ENCODE data around the gene TLE5.
"Not testable (repeated sequence)": the region's sequence is repeated elsewhere in the genome, so short reads cannot be mapped to it uniquely, and the experiment has no call there.

The TLE5 gene

DNA sequence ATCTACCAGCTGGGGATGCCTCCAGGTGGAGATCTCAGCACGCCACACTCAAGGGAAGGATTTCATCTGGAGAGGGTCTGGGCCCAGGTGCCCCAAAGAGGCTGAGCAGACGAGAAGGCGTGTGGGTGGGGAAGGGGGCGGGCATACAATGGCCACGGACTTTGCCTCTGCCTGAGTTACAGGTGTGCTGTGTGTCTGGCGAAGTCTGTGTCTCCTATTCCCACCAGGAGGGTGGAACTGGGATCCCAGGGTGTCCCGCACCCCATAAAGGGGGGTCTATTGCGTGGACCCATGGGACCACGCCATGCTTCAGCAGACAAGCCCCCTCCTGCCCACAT is 36.8 kb downstream of the TLE5 start:
- no peak for DNase-seq (ENCODE audit: low read depth)

DNA sequence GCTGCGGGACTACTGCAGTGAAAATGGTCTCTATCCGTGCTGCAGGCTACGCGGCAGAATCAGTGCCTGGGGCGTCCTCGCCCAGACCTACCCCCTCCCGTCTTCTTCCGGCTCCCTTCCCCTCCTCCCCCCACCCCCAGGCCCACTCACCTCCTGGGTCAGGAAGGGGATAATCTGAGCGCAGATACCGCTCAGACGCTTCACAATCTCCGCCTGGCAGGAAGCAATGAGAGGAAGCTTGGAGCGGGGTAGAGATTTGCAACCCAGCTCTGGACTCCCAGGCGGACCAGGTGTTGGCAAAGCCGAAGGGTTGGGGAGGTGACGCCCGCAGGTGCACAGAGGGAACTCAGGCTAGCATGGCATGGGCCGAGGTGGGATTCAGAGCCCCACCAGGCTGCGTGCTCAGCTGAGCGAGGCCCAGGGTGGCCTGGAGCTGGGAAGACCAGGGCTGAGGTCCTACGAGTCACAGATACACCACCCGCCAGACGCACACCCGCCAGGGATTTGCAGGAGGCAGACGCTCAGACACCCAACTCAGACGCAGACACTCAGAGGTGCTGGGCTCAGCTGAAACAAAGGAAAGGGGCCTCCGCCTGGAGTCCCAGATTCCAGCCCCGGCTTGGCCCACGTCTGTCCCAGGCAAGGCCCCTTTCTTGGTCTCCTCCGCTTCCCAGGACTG is 37.3 kb downstream of the TLE5 start:
- no peak for DNase-seq (ENCODE audit: low read depth)

DNA sequence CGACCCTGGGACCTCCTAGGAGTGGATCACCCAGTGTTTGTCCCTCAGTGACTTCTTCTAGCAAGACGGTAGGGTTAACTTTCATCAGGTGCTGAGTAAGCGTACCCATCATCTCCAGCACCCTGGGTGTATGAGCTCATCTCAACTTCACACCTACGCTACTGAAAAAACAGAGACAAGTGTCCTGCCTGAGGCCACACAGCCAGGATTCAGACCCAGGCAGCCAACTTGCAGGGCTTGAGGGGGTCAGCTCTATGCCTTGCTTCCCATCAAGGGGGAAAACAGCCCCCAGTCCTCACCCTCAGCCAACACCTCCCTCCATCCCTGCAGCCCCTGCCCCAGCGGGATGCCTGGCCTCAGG is 37.8 kb downstream of the TLE5 start:
- DNase-seq (ENCODE audit: low read depth): no peak

DNA sequence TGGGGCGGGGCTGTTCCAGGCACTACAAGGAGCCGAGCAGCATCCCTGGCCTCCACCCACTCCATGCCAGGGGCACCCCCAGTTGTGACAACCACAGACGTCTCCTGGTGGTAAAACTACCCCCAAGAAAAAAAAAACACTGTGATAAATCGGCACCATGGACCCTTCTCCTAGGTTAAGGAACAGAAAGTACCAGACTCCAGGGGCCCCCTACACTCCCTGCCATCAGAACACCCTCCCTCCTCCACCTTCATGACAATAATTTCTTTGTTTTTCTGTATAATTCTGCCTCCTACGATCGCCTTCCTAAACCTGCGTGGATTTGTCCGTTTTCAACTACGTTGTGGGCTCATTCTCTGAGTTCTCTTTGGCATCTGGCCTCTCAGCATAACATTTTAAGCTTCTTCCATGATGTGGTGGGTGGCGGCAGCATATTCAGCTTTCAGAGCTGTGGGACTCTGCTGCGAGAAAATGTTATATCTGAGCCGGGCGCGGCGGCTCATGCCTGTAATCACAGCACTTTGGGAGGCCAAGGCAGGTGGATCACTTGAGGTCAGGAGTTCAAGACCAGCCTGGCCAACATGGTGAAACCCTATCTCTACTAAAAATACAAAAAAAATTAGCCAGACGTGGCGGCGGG is 41.9 kb downstream of the TLE5 start:
- no peak for DNase-seq (ENCODE audit: low read depth)

DNA sequence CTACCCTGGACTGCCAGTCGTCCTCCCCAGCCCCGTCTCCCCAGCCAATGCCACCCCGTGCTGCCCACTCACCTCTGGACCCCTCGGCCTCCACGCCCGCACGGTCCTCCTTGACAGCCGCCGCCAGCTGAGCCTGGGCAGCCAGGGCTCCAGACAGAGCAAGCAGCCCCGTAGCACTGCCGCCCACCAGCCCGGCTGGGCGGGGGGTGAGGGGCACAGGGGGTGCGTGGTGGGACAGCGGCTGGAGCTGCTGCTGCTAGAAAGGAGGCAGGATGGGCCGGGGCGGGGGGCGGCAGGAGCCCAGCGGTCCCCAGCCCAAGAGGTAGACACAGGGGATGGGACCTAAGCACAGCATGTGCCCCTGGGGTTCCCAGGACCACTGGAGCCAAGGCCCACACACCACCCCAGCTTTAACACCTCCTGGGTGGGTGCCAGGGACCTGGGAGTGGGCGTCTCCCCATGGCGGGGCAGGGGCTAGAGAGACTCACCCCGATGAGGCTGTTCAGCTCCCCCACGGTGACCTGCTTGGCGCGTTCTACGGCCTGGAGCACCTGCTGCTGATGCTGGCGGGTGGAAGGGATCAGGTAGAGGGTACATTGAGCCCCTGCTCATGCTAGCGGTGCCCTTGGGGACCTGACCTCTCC is 43.0 kb downstream of the TLE5 start:
- DNase-seq (ENCODE audit: low read depth): no peak

DNA sequence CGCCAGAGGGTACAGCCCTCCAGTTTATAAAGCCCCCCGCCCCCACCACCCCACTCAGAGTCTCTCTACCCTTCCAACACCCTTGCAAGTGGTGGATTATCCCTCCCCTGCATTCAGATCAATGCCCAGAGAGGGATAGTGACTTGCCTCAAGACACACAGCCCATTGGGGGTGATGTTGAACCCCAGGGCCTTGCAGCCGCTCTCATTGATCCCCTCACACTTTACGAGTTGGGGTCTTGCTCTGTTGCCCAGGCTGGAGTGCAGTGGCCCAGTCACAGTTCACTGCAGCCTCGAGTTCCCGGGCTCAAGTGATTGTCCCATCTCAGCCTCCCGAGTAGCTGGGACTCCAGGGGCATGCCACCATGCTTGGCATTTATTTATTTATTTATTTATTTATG is 44.4 kb downstream of the TLE5 start:
- no peak for DNase-seq (ENCODE audit: low read depth)

DNA sequence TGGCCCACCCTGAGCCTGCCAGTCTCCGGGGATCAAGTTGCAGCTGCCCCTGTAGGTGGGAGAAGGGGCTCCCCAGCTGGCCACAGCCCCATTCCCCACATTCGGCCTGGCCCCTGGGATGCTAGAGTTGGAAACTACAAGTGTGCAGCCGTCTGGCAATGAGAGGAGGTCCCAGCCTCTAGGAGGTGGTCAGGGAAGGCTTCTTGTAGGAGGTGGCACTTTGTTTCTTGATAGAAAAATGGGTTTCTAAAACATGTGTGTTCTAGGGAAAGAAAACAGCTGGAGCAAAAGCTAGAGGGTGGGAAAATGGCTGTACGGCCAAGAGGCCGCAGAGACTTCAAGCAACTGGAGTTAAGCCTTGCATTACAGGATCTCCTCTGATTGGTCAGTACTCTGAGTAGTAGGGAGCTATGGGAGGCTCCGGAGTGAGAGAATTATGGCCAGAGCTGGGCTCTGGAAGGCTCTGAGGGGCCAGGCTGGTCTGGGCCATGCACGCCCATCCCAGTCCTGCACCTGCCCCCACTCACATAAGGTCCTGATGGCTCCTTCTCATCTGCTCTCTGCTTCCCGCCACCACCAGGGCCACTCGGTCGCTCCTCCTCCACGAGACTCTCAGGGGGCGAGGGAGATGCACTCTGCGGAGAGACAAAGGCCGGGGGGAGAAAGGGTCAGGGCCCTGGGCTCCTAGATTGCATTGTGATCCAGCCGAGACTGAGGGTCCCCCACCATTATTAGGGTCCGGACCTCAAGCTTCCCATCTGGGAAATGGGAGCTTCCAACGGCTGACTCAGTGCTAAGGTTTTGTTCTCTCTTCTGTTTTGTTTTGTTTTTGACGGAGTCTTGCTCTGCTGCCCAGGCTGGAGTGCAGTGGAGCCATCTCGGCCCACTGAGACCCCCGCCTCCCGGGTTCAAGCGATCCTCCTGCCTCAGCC is 46.9 kb downstream of the TLE5 start:
- no peak for DNase-seq (ENCODE audit: low read depth)

DNA sequence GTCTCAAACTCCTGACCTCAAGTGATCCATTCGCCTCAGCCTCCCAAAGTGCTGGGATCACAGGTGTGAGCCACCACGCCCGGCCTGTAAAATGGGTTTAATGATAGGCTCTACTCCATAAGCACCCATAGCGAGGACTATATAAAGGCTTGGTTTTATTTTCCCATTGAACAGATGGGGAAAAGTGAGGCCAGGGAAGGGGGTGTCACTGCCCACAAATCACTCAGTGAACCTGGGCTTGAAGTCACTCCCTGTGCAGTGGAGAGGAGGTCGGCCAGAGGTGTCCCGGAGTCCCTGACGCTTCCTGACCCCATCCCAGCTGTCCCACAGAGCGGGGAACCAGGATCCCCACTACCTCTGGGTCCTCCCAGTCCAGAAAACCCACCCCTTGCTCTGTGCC is 48.2 kb downstream of the TLE5 start:
- no peak for DNase-seq (ENCODE audit: low read depth)

DNA sequence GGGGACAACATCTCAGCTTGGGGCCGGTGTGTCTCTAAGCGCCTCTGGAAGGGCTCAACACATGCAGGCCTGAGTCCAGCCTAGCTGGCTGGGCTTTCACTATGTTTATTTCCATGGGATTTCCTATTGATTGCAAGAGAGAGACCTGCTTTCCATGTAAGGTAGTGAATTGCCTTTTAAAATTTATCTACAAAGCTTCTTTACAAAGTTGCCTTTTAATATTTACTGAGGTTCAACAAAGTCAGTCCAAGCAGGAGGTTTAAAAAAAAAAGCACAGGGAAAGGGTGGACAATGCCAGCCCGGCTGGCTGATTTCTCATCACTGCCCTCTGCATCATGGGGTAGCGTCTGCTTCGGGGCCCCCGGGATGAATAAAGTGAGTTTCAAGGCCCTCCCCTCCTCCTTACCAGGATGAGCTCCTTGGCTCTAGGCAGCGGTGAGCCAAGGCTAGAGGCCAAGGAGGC is 49.0 kb downstream of the TLE5 start:
- no peak for DNase-seq (ENCODE audit: low read depth)

DNA sequence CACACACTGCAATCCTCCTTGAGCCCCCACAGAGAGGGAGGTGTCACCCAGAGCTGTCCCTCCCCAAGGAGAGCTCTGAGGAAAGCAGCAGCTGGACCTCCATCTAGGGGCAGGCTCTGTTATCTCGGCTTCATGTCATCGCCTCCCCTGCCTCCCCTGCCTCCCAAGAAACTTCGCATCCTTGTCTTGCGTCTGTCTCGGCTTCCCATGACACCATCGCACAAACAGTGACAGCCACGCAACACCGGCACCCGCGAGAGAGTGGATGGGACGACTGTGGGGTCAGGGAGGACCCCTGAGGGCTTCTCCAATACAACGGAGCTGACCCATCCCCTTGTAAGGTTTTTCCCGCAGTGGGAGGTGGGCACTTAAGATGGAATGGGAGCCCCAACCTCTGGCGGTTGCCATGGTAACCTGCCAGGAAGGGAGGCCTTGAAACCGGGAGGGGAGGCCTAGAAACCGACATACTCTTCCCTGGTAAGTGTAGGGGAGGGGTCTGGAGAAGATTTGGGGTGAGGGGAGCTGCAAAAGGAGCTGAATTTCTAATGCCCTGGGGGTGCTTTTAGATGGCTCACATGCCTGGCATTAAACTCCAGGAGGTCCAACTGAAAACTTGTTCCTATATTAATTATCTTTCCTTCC is 49.6 kb downstream of the TLE5 start:
- no peak for DNase-seq (ENCODE audit: low read depth)

DNA sequence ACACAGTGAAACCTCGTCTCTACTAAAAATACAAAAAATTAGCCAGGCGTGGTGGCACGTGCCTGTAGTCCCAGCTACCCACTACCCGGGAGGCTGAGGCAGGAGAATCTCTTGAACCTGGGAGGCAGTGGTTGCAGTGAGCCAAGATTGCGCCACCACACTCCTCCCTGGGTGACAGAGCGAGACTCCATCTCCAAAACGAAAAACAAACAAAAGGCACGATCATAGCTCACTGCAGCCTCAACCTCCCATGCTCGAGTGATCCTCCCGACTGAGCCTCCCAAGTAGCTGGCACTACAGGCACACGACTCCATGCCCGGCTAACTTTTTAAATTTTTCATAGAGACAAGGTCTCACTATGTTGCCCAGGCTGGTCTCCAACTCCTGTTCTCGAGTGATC is 50.2 kb downstream of the TLE5 start:
- DNase-seq (ENCODE audit: low read depth): not testable (repeated sequence)

DNA sequence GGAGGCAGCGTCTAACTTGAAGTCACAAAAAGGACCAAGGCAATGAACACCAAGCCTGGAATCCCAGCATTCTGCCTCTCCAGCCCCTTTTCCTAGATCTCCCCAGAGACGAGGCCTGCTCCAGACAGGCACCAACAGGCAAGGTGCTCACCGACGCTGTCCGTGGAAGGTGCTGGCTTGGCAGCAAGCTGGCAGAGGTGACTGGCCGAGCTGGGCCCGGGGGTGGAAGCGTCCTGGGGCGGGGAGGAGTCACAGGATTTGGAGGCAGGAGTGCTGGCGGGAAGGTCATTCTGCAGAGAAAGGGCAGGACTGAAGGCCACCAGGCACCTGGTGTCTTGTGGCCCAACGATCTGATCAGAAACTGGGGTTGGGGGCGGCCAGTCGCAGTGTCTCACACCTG is 51.4 kb downstream of the TLE5 start:
- DNase-seq (ENCODE audit: low read depth): no peak

DNA sequence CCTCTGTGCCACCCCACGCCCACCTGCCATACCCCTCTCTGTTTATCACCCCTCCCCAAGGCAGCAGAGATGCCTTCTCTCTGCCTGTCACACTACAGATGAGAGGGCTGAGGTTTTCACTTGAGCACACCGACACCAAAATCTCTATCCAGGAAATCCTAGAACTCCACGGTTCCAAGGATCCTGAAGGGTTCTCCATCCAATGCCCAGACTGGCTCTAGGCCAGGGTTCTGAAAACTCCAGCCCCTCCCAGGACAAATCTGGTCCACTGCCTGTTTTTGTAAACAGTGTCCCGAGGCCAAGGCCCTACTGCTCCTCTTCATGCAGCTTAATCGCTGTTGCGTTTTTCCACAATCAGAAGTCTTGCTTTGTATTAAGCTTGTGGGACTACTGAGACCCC is 53.3 kb downstream of the TLE5 start:
- no peak for DNase-seq (ENCODE audit: low read depth)

DNA sequence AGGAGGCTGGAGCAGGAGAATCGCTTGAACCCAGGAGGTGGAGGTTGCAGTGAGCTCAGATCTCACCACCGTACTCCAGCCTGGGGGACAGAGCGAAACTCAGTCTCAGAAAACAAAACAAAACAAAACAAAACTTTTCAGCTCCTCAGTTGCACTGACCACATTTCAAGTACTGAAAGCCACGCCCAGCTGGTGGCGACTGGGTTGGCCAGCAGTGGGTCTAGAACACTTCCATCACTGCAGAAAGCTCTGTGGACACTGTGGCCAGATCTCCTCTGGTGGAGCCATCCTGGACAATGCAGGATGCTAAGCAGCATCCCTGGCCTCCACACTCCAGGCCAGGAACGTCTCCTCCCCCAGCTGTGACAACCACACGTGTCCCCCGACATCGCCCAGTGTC is 54.3 kb downstream of the TLE5 start:
- DNase-seq (ENCODE audit: low read depth): no peak

DNA sequence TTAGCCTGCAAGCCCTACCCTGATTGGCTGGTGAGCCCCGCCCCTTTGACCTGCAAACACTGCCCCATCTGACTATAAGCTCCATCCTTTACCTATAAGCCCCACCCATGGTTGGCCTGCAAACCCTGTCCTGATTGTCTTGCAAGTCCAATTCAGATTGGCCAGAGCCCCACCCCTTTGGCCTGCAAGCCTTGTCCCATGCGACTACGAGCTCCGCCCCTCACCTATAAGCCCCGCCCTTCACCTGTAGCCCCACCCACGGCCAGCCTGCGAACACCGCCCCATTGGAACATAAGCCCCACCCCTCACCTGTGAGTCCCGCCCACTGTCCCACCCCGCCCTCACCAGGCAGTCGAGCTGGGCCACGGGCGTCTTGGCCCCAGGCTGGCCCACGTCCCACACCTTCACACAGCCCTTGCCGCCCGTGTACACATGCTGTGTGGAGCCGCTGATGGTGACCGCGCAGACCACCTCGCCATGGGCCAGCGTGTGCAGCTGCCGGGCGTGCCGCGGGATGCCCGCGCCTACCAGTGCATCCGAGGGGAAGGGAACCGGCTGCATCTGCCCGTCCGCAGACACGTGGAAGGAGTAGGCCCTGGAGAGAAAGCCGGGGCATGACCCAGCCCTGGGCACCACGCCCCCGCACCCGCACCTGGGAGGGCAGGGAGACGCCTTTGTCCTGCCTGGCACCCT is 56.1 kb downstream of the TLE5 start:
- no peak for DNase-seq (ENCODE audit: low read depth)

DNA sequence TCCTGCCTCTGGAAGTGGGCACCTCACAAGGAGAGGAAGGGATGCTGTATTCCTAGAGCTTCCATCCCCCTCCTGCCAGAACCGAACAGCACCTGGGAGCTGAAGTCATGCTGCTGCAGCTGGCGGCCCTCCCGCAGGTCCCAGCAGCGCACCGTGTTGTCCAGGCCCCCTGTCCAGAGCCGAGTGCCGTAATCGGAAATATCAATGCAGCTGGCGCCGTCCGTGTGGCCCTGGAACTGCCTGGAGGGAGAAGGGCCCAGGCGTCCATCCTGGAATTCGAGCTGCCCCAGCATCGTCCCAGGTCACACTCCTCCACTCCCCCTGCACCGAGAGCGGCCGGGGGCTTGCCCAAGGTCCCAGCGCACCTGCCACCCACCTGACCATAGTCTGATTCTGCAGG is 57.0 kb downstream of the TLE5 start:
- DNase-seq (ENCODE audit: low read depth): no peak

DNA sequence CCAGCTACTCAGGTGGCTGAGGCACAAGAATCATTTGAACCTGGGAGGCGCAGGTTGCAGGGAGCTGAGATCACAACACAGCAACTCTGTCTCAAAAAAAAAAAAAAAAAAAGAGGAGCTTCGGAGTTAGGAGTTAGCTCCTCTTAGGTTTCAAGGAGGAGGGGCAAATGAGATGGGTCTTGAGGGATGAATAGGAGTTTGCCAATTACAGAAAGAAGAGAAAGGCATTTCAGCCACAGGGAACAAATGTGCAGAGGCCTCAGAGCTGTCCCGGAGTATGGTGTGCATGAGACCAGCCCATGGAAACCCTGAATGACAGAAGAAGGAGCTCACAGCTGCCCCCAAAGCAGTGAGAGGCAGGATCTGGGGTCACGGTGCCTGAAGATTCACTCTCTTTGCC is 57.8 kb downstream of the TLE5 start:
- DNase-seq (ENCODE audit: low read depth): no peak

DNA sequence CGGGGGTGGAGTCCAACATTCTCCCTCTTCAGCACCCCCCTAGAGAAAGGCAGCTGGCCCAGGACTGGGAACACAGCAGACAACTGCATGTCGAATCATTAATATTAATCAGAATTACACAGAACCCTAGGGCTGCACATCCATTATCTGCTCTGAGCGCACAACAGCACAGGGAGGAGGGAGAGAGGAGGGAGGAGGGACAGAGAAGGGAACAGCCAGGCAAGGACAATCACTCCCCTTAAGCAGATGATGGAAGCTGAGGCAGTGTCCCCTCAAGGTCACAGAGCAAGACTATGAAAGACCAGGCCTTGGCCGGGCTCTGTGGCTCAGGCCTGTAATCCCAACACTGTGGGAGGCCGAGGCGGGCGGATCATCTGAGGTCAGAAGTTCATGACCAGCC is 59.2 kb downstream of the TLE5 start:
- DNase-seq (ENCODE audit: low read depth): no peak
